A673 (cell line): ENCODE data around the gene RABL6.

Experiments used
- EZH2 ChIP-seq: fragments of 200-600 bp; sonication (generic); IDR thresholded peaks from 2 replicates; pipeline ENCODE4 v1.6.1; 2017; ENCODE audit warnings: borderline replicate concordance, low read depth, mild to moderate bottlenecking, mixed read lengths, antibody characterized with exemption, low read length; ENCODE audit not compliant: poor library complexity, severe bottlenecking
- TF ChIP-seq, protein P1 (sequence below): fragments of 300-800, 200-600 bp; sonication (generic); conservative IDR thresholded peaks from 2 replicates; pipeline ENCODE4 v1.5.1; 2017; ENCODE audit warnings: low read depth, mild to moderate bottlenecking, antibody characterized with exemption, low read length, moderate library complexity, mixed read lengths

DNA sequence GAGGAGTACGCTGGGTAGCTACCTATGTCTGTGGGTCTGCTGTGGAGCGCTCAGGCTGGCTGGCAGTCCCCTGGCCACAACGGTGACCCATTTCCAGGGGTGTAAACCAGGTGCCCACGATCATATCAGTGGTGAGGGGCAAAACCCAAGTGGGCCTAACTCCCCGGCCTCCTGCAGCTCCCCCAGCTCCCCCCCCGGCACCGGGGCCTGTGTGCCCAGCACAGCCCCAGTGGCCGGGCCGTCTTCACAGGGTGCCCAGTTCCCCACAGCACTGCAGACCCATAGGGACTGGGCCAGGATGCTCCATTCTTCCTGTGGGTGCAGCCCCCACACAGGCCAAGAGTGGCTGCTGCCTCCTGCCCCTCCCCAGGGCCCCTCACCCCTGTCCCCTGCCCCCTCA, 48.7 kb upstream of the RABL6 start:
- TF ChIP-seq, protein P1, sequence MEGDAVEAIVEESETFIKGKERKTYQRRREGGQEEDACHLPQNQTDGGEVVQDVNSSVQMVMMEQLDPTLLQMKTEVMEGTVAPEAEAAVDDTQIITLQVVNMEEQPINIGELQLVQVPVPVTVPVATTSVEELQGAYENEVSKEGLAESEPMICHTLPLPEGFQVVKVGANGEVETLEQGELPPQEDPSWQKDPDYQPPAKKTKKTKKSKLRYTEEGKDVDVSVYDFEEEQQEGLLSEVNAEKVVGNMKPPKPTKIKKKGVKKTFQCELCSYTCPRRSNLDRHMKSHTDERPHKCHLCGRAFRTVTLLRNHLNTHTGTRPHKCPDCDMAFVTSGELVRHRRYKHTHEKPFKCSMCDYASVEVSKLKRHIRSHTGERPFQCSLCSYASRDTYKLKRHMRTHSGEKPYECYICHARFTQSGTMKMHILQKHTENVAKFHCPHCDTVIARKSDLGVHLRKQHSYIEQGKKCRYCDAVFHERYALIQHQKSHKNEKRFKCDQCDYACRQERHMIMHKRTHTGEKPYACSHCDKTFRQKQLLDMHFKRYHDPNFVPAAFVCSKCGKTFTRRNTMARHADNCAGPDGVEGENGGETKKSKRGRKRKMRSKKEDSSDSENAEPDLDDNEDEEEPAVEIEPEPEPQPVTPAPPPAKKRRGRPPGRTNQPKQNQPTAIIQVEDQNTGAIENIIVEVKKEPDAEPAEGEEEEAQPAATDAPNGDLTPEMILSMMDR: no peak
- TF ChIP-seq EZH2: no peak
